SK-N-SH (cell line): ENCODE data around the gene CD69. TPM values are rescaled to one million over a fixed set of nuclear protein-coding genes. Genes with fewer than 3 reads are reported as not detected.

Experiments
- CTCF ChIA-PET: fragments of 300-600, 350-600 bp; formaldehyde crosslinking; extraction: SDS; loops from one replicate; lab custom pipeline; 2021; lab: Yijun Ruan, JAX
- POLR2A ChIA-PET: fragments of 350-600 bp; sonication (Branson Sonifier 250); formaldehyde crosslinking; extraction: SDS; loops from one replicate; lab custom pipeline; 2020; ENCODE audit warnings: antibody characterized with exemption, inconsistent platforms; lab: Yijun Ruan, JAX
- DNase-seq: peaks from one replicate; pipeline ENCODE4 v3.0.0; 2012
- H2AFZ ChIP-seq: fragments of 200-600 bp; sonication (generic); 2 replicates; pipeline ENCODE4 v1.8.1; 2016; ENCODE audit warnings: antibody characterized with exemption, mild to moderate bottlenecking, low read depth
- H3F3A ChIP-seq: fragments of 200-600 bp; sonication (generic); replicated peaks from 2 replicates; pipeline ENCODE3; 2016; ENCODE audit warnings: antibody characterized with exemption, mild to moderate bottlenecking; ENCODE audit not compliant: insufficient read depth
- H3K27ac ChIP-seq, 2 experiments: fragments of 200-500 bp in 1 of 2; fragments of 200-600 bp in 1 of 2; sonication (Bioruptor generic) in 1 of 2; sonication (generic), shearing (Covaris generic) in 1 of 2; 2 replicates each; pipeline versions ENCODE4 v1.5.1 to v1.6.1; 2014 to 2016; ENCODE audit warnings: low read depth in 2 of 2, inconsistent platforms in 1 of 2, low read length in 1 of 2, mild to moderate bottlenecking in 1 of 2, mixed read lengths in 1 of 2
- H3K27me3 ChIP-seq: fragments of 200-600 bp; sonication (generic), shearing (Covaris generic); 2 replicates; pipeline ENCODE4 v1.6.1; 2016; ENCODE audit warnings: mixed run types; ENCODE audit not compliant: insufficient read depth
- H3K36me3 ChIP-seq, 2 experiments: fragments of 200-500 bp in 1 of 2; fragments of 200-600 bp in 1 of 2; sonication (Bioruptor generic) in 1 of 2; sonication (generic) in 1 of 2; replicated peaks in 1 of 2; 2 replicates each; pipeline versions ENCODE3 to v1.5.1; 2014 to 2016; ENCODE audit warnings: low read length in 1 of 2, mild to moderate bottlenecking in 1 of 2; ENCODE audit not compliant: insufficient read depth in 2 of 2, control insufficient read depth in 1 of 2
- H3K4me1 ChIP-seq, 2 experiments: fragments of 200-500 bp in 1 of 2; fragments of 200-600 bp in 1 of 2; sonication (Bioruptor generic) in 1 of 2; sonication (generic), shearing (Covaris generic) in 1 of 2; 2 replicates each; pipeline versions ENCODE4 v1.5.1 to v1.6.1; 2014 to 2016; ENCODE audit warnings: low read depth in 1 of 2, low read length in 1 of 2, mixed run types in 1 of 2; ENCODE audit not compliant: insufficient read depth in 2 of 2, control insufficient read depth in 1 of 2
- H3K4me2 ChIP-seq: fragments of 200-600 bp; sonication (generic), shearing (Covaris generic); 2 replicates; pipeline ENCODE4 v1.6.1; 2017; ENCODE audit warnings: mixed run types
- H3K4me3 ChIP-seq, 2 experiments: fragments of 200-500 bp in 1 of 2; fragments of 200-600 bp in 1 of 2; sonication (Bioruptor generic) in 1 of 2; sonication (generic), shearing (Covaris generic) in 1 of 2; 2 replicates each; pipeline versions ENCODE4 v1.5.1 to v1.8.1; 2014 to 2016; ENCODE audit warnings: low read depth in 2 of 2, inconsistent platforms in 1 of 2, low read length in 1 of 2, mild to moderate bottlenecking in 1 of 2, mixed read lengths in 1 of 2, moderate library complexity in 1 of 2
- H3K79me2 ChIP-seq: fragments of 200-600 bp; sonication (generic); 2 replicates; pipeline ENCODE4 v1.8.1; 2017; ENCODE audit warnings: mild to moderate bottlenecking; ENCODE audit not compliant: insufficient read depth
- H3K9ac ChIP-seq: fragments of 200-600 bp; sonication (generic); 2 replicates; pipeline ENCODE4 v1.6.1; 2017; ENCODE audit warnings: mixed run types
- H3K9me2 ChIP-seq: fragments of 200-600 bp; sonication (generic); 2 replicates; pipeline ENCODE4 v1.6.1; 2017; ENCODE audit warnings: mixed run types
- H3K9me3 ChIP-seq: fragments of 200-600 bp; sonication (generic); 2 replicates; pipeline ENCODE4 v1.6.1; 2017; ENCODE audit warnings: mixed run types, mild to moderate bottlenecking, moderate library complexity
- H4K20me1 ChIP-seq: fragments of 200-600 bp; sonication (generic); 2 replicates; pipeline ENCODE4 v1.6.1; 2017; ENCODE audit warnings: mild to moderate bottlenecking, mixed run types; ENCODE audit not compliant: insufficient read depth
- CTCF ChIP-seq: fragments of 200-600 bp; sonication (generic); IDR thresholded peaks from 2 replicates; pipeline ENCODE4 v1.6.1; 2017; ENCODE audit warnings: antibody characterized with exemption, mild to moderate bottlenecking, moderate library complexity
- ELF1 ChIP-seq: IDR thresholded peaks from 2 replicates; pipeline ENCODE4 v1.4.0; 2012
- EZH2phosphoT487 ChIP-seq: fragments of 200-600 bp; sonication (generic); IDR thresholded peaks from 2 replicates; pipeline ENCODE4 v1.6.1; 2017; ENCODE audit warnings: low read depth, mixed run types, mild to moderate bottlenecking, antibody characterized with exemption, moderate library complexity, borderline replicate concordance
- FOXJ3 ChIP-seq: sonication (generic); formaldehyde crosslinking; IDR thresholded peaks from 2 replicates; pipeline ENCODE4 v1.5.1; 2020; ENCODE audit warnings: mild to moderate bottlenecking, missing genetic modification reagents
- GABPA ChIP-seq: IDR thresholded peaks from 2 replicates; pipeline ENCODE4 v1.4.0; 2012; ENCODE audit warnings: low read depth, mild to moderate bottlenecking
- MXI1 ChIP-seq: IDR thresholded peaks from 2 replicates; pipeline ENCODE4 v1.6.1; 2012; ENCODE audit warnings: mild to moderate bottlenecking, low read depth, low read length, improper control_type of control experiment
- POLR2AphosphoS5 ChIP-seq: IDR thresholded peaks from 2 replicates; pipeline ENCODE4 v1.6.1; 2012; ENCODE audit warnings: low read depth, low read length
- RFX5 ChIP-seq: IDR thresholded peaks from 2 replicates; pipeline ENCODE4 v1.6.1; 2012; ENCODE audit warnings: mild to moderate bottlenecking, improper control_type of control experiment, low read length
- RXRA ChIP-seq: IDR thresholded peaks from 2 replicates; pipeline ENCODE4 v1.4.0; 2012; ENCODE audit warnings: low read depth, mild to moderate bottlenecking, borderline replicate concordance
- TCF12 ChIP-seq: IDR thresholded peaks from 2 replicates; pipeline ENCODE4 v1.4.0; 2012
- TEAD4 ChIP-seq: IDR thresholded peaks from 2 replicates; pipeline ENCODE4 v1.4.0; 2012; ENCODE audit warnings: mild to moderate bottlenecking, borderline replicate concordance; ENCODE audit not compliant: insufficient read depth
- USF1 ChIP-seq: IDR thresholded peaks from 2 replicates; pipeline ENCODE4 v1.4.0; 2012; ENCODE audit warnings: low read depth, borderline replicate concordance
- WGBS: methylation state at CpG from one replicate; pipeline ENCODE4 v1.1.6; 2017; ENCODE audit warnings: low lambda C conversion rate; 5-methylcytosine and 5-hydroxymethylcytosine counted together
- polyA plus RNA-seq, 3 experiments: library from polyadenylated mRNA; depleted of rRNA; stranded (reverse); fragments of >200 nt; gene quantifications; 2 replicates each; pipeline ENCODE4 v1.2.3, GENCODE V29; 2012

CD69 gene
- polyA plus RNA-seq, 1 of the 3 experiments (the other 2 are of a cell fraction) = not detected

DNA sequence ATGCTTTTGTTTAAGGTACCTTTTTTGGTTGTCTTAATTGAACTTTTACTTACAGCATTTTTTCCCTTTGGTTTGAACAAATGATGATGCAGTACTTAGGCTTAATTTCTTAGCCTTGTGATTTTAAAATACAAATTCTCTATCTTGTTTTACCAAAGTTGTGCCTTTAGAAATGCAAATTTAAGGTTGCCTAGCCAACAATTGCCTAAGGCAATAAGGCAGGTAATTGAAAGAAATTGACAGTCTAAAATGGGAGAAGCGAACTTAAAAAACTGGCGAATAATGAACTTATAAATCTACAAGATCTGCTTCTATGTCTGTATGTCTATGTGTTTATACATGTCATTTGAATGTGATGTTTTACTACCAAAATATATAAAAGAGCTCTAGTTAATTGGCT is 23.6 kb upstream of the CD69 start:
- 7% methylated on average over 2 of the region's 2 CpGs for WGBS
- H3K9me3 ChIP-seq = no peaks in the 10 kb centered on the region
- H2AFZ ChIP-seq = no peak overlapping the region
- POLR2A ChIA-PET = no interaction called here
- no peak overlapping the region for H3K4me2 ChIP-seq
- H3K27ac ChIP-seq = no peak overlapping the region
- no peak for TF ChIP-seq TEAD4
- TF ChIP-seq POLR2AphosphoS5 = no peak
- no peak for TF ChIP-seq MXI1
- no peak for TF ChIP-seq FOXJ3 (CRISPR knock-in tag)
- TF ChIP-seq ELF1 = no peak
- TF ChIP-seq CTCF = no peak
- no peak for TF ChIP-seq RXRA
- TF ChIP-seq TCF12 = no peak
- no peaks in the 10 kb centered on the region for H3K79me2 ChIP-seq
- no peak overlapping the region for H3K9ac ChIP-seq
- no peaks in the 10 kb centered on the region for H3K4me1 ChIP-seq
- no peaks in the 10 kb centered on the region for H4K20me1 ChIP-seq
- no peak overlapping the region for H3K4me3 ChIP-seq
- no peaks in the 10 kb centered on the region for H3K36me3 ChIP-seq
- DNase-seq = no peak
- no peaks in the 10 kb centered on the region for H3F3A ChIP-seq
- CTCF ChIA-PET = no interaction called here
- H3K27me3 ChIP-seq = peaks cover 9% of the 10 kb centered on the region; the same call in 1 of the 2 replicates
- no peaks in the 10 kb centered on the region for H3K9me2 ChIP-seq

DNA sequence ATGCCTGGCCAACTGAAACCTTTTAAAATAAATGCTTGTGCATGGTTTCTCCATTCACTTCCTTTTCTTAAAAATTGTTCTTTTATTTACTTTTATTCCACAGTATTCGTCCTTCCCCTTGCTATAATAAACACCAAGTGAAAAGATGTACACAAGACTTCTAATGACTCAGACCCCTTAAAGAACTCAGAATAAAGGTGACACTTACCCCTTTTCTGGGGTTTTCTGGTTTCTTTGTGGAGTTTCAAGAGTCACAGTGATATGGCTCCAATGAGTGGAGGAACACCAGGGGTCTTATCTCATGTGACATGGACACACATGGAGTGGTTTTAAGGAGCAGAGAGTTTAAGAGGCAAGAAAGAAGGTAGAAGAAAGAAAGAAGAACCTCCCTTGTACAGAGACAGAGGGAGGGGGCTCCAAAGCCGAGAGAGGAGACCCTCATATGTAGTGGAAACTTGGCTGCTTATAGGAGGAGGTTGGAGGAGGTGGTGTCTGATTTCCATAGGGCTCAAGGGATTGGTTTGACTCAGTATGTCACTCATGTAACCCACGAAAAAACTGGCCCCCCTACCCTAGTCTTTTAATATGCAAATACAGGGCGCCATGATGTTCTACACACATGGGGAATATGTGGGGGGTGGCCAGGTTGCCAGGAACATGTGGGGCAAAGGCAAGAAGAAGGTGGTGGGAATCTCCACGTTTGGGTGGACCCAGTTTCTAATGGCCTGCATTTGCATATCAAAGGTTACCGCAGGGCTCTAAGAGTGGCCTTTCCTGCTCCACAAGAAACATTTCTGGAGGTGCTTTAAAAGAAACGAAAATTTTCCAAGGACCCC is 22.1 kb upstream of the CD69 start:
- DNase-seq = no peak
- Histone ChIP-seq H3K9me3 (no peaks in the 10 kb centered on the region), H3K79me2 (no peaks in the 10 kb centered on the region), H4K20me1 (no peaks in the 10 kb centered on the region), H3K9me2 (no peaks in the 10 kb centered on the region), H3K4me3 (no peak overlapping the region), H3K4me1 (no peaks in the 10 kb centered on the region), H3K9ac (no peak overlapping the region), H3K27ac (no peak overlapping the region), H2AFZ (no peak overlapping the region), H3K27me3 (peaks cover 9% of the 10 kb centered on the region; the same call in 1 of the 2 replicates), H3K36me3 (no peaks in the 10 kb centered on the region), H3F3A (no peaks in the 10 kb centered on the region), H3K4me2 (no peak overlapping the region)
- ChIA-PET POLR2A (no interaction called here), CTCF (interaction anchor here (1.0 kb wide), 1 partner anchor 32 kb away, joined by 3 read pairs; no protein-coding TSS in a partner anchor)
- TF ChIP-seq GABPA (no peak), RFX5 (no peak), FOXJ3 (CRISPR knock-in tag) (no peak), EZH2phosphoT487 (no peak), TCF12 (no peak), USF1 (no peak), TEAD4 (no peak)
- 12% methylated on average over 6 of the region's 7 CpGs for WGBS
